ENCODE data around the gene CKLF.

- TF ChIP-seq EZH2phosphoT487 (IDR thresholded peaks at IDR 0.05; ENCODE audit: insufficient read depth, low read depth) (no peak), EZH2 (IDR thresholded peaks at IDR 0.05; ENCODE audit: insufficient read depth, poor library complexity, severe bottlenecking) (no peak)
Observed at GRCh38 chr16:66608241-66609138, 56.1 kb downstream of the CKLF start.
